Measurements from ENCODE around the gene KCNK5. TPM values are rescaled to one million over a fixed set of nuclear protein-coding genes. Genes with fewer than 3 reads are reported as not detected.

KCNK5 gene
- total RNA-seq, 4 donors from 2014 or later: 16.7 to 20.0 (median 18.4) TPM

GRCh38 chr6:39226639-39227329 lies 2.5 kb downstream of the KCNK5 start:
- H3K9me3 ChIP-seq: no peaks in the 10 kb centered on the region
- 33 to 35% methylated on average over 10 of the region's 10 CpGs for WGBS, 2 donors
- peaks cover 0 to 85% (median 23%) of the 10 kb centered on the region in 4 donors for H3K4me1 ChIP-seq
- H3K27me3 ChIP-seq: no peaks in the 10 kb centered on the region
- TF ChIP-seq EP300 (IDR thresholded peaks at IDR 0.05) (no peak), POLR2A (IDR thresholded peaks at IDR 0.05) (no peak)
- TF ChIP-seq, protein P1, sequence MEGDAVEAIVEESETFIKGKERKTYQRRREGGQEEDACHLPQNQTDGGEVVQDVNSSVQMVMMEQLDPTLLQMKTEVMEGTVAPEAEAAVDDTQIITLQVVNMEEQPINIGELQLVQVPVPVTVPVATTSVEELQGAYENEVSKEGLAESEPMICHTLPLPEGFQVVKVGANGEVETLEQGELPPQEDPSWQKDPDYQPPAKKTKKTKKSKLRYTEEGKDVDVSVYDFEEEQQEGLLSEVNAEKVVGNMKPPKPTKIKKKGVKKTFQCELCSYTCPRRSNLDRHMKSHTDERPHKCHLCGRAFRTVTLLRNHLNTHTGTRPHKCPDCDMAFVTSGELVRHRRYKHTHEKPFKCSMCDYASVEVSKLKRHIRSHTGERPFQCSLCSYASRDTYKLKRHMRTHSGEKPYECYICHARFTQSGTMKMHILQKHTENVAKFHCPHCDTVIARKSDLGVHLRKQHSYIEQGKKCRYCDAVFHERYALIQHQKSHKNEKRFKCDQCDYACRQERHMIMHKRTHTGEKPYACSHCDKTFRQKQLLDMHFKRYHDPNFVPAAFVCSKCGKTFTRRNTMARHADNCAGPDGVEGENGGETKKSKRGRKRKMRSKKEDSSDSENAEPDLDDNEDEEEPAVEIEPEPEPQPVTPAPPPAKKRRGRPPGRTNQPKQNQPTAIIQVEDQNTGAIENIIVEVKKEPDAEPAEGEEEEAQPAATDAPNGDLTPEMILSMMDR (IDR thresholded peaks at IDR 0.05): no peak
- no peak for DNase-seq (ENCODE audit: low spot score in 2 of 2)
- H3K36me3 ChIP-seq: no peaks in the 10 kb centered on the region
- H3K27ac ChIP-seq: peak overlapping the region; percentile 39 to 87 (median 78)
- peak overlapping the region; percentile 48 to 65 (median 61) for H3K4me3 ChIP-seq

- no peaks in the 10 kb centered on the region for H3K36me3 ChIP-seq
- peaks cover 0 to 85% (median 31%) of the 10 kb centered on the region in 4 donors for H3K4me1 ChIP-seq
- H3K9me3 ChIP-seq: no peaks in the 10 kb centered on the region
- no peak for DNase-seq (ENCODE audit: low spot score in 2 of 2)
- peak overlapping the region in 2 of 4 donors; percentile 61 to 65 for H3K4me3 ChIP-seq
- no peak for TF ChIP-seq POLR2A (IDR thresholded peaks at IDR 0.05)
- TF ChIP-seq EP300 (IDR thresholded peaks at IDR 0.05): no peak
- TF ChIP-seq, protein P1 (IDR thresholded peaks at IDR 0.05): no peak
- H3K27ac ChIP-seq: peak overlapping the region in 3 of 4 donors; percentile 74 to 87 (median 82)
- H3K27me3 ChIP-seq: no peaks in the 10 kb centered on the region
- 45% methylated on average over 6 of the region's 6 CpGs for WGBS, 2 donors
These were observed 3.3 kb downstream of the KCNK5 start for GRCh38 chr6:39225946-39226437.

DNA sequence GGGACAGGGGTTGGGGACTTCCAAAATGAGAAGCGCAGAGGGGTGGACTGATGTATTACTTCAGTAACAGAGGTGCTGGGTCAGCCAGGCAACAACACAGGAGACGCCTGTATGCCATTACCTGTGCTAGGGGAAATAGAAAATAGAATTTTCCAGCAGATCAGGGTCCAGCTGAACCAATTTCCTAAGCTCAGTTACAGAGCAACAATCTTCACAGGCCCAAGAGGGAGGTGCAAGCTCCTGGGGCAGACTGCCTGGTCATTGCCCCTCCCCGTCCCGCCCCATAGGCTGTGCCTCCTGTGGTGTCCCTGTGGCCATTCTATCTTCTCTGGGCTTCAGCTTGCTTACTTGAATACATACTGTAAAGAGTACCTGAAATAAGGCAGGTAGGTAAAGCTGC lies 3.7 kb downstream of the KCNK5 start:
- 59 to 65% methylated on average over 4 of the region's 4 CpGs for WGBS, 2 donors
- Histone ChIP-seq H3K27ac (peak overlapping the region in 3 of 4 donors; percentile 74 to 87 (median 82)), H3K27me3 (no peaks in the 10 kb centered on the region), H3K9me3 (no peaks in the 10 kb centered on the region), H3K4me1 (peaks cover 0 to 87% (median 34%) of the 10 kb centered on the region in 4 donors), H3K36me3 (no peaks in the 10 kb centered on the region), H3K4me3 (peak overlapping the region in 1 of 4 donors; percentile 65)
- TF ChIP-seq EP300 (IDR thresholded peaks at IDR 0.05): no peak
- TF ChIP-seq, protein P1 (IDR thresholded peaks at IDR 0.05): no peak
- no peak for TF ChIP-seq POLR2A (IDR thresholded peaks at IDR 0.05)
- no peak for DNase-seq (ENCODE audit: low spot score in 2 of 2)

GRCh38 chr6:39224523-39225182 lies 4.6 kb downstream of the KCNK5 start:
- Histone ChIP-seq H3K4me3 (peak overlapping the region in 1 of 4 donors; percentile 7), H3K36me3 (no peaks in the 10 kb centered on the region), H3K27me3 (no peaks in the 10 kb centered on the region), H3K9me3 (no peaks in the 10 kb centered on the region), H3K4me1 (peaks cover 0 to 89% (median 34%) of the 10 kb centered on the region in 4 donors), H3K27ac (peak overlapping the region; percentile 15 to 87 (median 78))
- no peak for DNase-seq (ENCODE audit: low spot score in 2 of 2)
- TF ChIP-seq POLR2A (IDR thresholded peaks at IDR 0.05): no peak
- TF ChIP-seq EP300 (IDR thresholded peaks at IDR 0.05): no peak
- TF ChIP-seq, protein P1 (IDR thresholded peaks at IDR 0.05): no peak
- 33 to 42% methylated on average over 5 of the region's 5 CpGs for WGBS, 2 donors

DNA sequence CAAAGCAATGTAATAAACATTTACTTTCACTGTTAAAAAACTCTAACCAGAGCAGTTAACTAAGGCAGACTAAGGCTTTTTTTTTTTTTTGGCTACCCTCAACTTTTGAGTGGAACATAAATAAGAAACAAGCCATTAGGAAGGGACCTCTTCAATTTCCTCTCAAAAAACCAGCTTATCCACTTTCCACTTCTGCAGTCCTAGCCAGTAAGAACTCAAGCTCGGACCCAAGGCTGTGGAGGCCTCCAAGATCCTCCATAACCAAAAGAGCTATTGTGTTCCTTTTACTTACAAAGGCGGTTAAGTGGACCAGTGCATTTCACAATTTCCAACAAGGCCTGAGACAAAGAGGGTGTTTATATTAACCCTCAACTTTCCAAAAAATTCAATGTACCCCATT lies 5.3 kb downstream of the KCNK5 start:
- 38 to 65% methylated on average over 2 of the region's 2 CpGs for WGBS, 2 donors
- Histone ChIP-seq H3K27ac (peak overlapping the region; percentile 15 to 87 (median 78)), H3K36me3 (no peaks in the 10 kb centered on the region), H3K27me3 (no peaks in the 10 kb centered on the region), H3K4me3 (peak overlapping the region in 1 of 4 donors; percentile 7), H3K4me1 (peaks cover 0 to 89% (median 36%) of the 10 kb centered on the region in 4 donors), H3K9me3 (no peaks in the 10 kb centered on the region)
- TF ChIP-seq EP300 (IDR thresholded peaks at IDR 0.05) (no peak), POLR2A (IDR thresholded peaks at IDR 0.05) (no peak)
- TF ChIP-seq, protein P1 (IDR thresholded peaks at IDR 0.05): no peak
- DNase-seq (ENCODE audit: low spot score in 2 of 2): no peak

All from tibial nerve (tissue), 4 donors.